SK-N-MC (cell line): Measurements from ENCODE around the gene DDX19B.
A peak's percentile ranks its signal among the peaks of the same experiment; 100 is the strongest.
"Not testable (repeated sequence)": the region's sequence is repeated elsewhere in the genome, so short reads cannot be mapped to it uniquely, and the experiment has no call there.

Experiments used
- DNase-seq: peaks from one replicate; pipeline ENCODE4 v3.0.0-alpha.2; 2011; ENCODE audit warnings: low read depth, low spot score
- H3K27ac ChIP-seq: fragments of 200-600 bp; sonication (generic); 2 replicates; pipeline ENCODE4 v1.5.1; 2016; ENCODE audit warnings: mixed run types
- H3K36me3 ChIP-seq: fragments of 200-600 bp; sonication (generic); 2 replicates; pipeline ENCODE4 v1.6.1; 2017; ENCODE audit warnings: antibody characterized with exemption, low read length, mixed read lengths; ENCODE audit not compliant: insufficient read depth
- H3K4me3 ChIP-seq: fragments of 200-600 bp; sonication (generic); 2 replicates; pipeline ENCODE4 v1.5.1; 2016
- H3K9ac ChIP-seq: fragments of 200-600 bp; sonication (generic); 2 replicates; pipeline ENCODE4 v1.8.0; 2017; ENCODE audit warnings: mixed run types, mixed read lengths; ENCODE audit not compliant: insufficient read length
- H3K9me3 ChIP-seq: fragments of 200-600 bp; sonication (generic); 2 replicates; pipeline ENCODE4 v1.6.1; 2017; ENCODE audit warnings: low read depth, mild to moderate bottlenecking, antibody characterized with exemption, low read length, moderate library complexity, mixed read lengths
- EZH2 ChIP-seq: fragments of 200-600 bp; sonication (generic); IDR thresholded peaks from one replicate; pipeline ENCODE4 v1.6.1; 2017; ENCODE audit warnings: antibody characterized with exemption
- FOXP2 ChIP-seq: optimal IDR thresholded peaks from 2 replicates; pipeline ENCODE3; 2011; ENCODE audit warnings: mild to moderate bottlenecking, moderate library complexity; ENCODE audit not compliant: insufficient read depth; ENCODE audit errors: extremely low read length, control extremely low read depth
- POLR2AphosphoS5 ChIP-seq: IDR thresholded peaks from 2 replicates; pipeline ENCODE4 v1.6.1; 2012; ENCODE audit warnings: mild to moderate bottlenecking, low read depth, low read length, borderline replicate concordance

Gene DDX19B

DNA sequence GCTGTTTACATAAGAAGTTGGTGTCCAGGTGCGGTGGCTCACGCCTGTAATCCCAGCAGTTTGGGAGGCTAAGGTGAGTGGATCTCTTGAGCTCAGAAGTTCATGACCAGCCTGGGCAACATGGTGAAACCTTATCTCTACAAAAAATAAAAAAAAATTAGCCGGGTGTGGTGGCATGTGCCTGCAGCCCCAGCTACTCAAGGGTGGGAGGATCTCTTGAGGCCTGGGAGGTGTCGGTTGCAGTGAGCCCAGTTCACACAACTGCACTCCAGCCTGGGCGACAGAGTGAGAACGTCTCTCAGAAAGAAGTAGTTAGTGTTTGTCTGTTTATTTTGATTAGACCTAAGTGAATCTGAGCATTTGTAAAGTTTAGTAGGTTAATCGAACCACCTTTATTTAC, 60.6 kb downstream of the DDX19B start:
- peaks cover 11% of the 10 kb centered on the region; the same call in 1 of the 2 replicates for H3K36me3 ChIP-seq
- no peak for DNase-seq
- no peak overlapping the region for H3K9ac ChIP-seq
- no peak overlapping the region for H3K4me3 ChIP-seq
- no peak for TF ChIP-seq FOXP2
- TF ChIP-seq EZH2: no peak
- no peak for TF ChIP-seq POLR2AphosphoS5
- no peaks in the 10 kb centered on the region for H3K9me3 ChIP-seq
- no peak overlapping the region for H3K27ac ChIP-seq

DNA sequence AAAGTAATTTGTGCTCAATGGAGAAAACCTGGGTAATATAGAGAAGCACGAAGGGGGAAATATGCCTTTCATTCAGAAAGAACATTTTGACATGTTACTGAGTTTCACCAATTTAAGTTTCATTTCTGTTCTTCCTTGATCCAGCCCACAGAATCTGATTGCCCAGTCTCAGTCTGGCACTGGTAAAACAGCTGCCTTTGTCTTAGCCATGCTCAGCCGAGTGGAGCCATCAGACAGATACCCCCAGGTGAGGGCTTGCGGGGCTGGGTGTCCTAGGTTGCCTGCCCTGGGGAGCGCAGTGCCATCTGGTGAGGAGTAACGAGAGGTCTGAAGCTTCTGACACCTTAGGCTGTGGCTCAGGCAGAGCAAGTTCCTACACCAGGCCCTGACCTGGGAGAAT, 65.4 kb downstream of the DDX19B start:
- no peak for TF ChIP-seq POLR2AphosphoS5
- no peak for TF ChIP-seq FOXP2
- TF ChIP-seq EZH2: no peak

DNA sequence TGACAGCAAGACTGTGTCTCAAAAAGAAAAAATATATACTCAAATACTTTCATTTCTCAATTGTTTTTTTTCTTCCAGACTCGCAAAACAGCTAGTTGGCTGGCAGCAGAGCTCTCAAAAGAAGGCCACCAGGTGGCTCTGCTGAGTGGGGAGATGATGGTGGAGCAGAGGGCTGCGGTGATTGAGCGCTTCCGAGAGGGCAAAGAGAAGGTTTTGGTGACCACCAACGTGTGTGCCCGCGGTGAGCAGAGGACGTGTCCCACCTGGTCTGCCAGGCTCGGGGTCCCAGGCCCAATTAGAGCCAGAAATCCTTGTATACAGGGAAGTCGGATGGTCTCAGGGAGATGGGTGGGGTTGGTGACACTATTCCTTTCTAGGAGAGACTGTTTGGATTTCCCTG, 71.2 kb downstream of the DDX19B start:
- H3K36me3 ChIP-seq, H3K9ac ChIP-seq, H3K4me3 ChIP-seq, DNase-seq, H3K27ac ChIP-seq, H3K9me3 ChIP-seq: not testable (repeated sequence)

More for the DNA sequence above, 65.4 kb downstream of the DDX19B start:
- no peak for DNase-seq
- Histone ChIP-seq H3K9me3 (no peaks in the 10 kb centered on the region), H3K27ac (no peak overlapping the region), H3K36me3 (peaks cover 16% of the 10 kb centered on the region; the same call in 1 of the 2 replicates), H3K4me3 (no peak overlapping the region), H3K9ac (no peak overlapping the region)

DNA sequence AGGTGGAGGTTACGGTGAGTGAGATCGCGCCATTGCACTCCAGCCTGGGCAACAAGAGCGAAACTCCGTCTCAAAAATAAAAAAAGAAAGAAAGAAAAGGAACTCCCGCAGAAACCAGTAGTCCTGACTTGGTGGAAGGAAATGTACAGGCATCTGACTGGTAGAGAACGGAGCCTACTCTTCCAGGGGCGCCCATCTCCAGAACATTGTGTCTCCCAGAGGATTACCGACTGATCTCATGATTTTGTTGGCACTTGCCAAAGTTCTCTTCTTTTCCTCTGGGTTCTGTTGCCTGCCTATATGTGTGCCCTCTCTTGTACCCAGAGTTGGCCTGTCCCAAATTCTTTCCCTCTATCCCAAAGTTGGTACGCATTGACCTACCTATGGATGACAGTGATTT, 71.9 kb downstream of the DDX19B start:
- no peak overlapping the region for H3K4me3 ChIP-seq
- TF ChIP-seq POLR2AphosphoS5 (no peak), EZH2 (no peak), FOXP2 (no peak)
- no peak overlapping the region for H3K9ac ChIP-seq
- H3K9me3 ChIP-seq: no peaks in the 10 kb centered on the region
- DNase-seq: no peak
- no peaks in the 10 kb centered on the region; the same call in 1 of the 2 replicates for H3K36me3 ChIP-seq
- H3K27ac ChIP-seq: no peak overlapping the region

DNA sequence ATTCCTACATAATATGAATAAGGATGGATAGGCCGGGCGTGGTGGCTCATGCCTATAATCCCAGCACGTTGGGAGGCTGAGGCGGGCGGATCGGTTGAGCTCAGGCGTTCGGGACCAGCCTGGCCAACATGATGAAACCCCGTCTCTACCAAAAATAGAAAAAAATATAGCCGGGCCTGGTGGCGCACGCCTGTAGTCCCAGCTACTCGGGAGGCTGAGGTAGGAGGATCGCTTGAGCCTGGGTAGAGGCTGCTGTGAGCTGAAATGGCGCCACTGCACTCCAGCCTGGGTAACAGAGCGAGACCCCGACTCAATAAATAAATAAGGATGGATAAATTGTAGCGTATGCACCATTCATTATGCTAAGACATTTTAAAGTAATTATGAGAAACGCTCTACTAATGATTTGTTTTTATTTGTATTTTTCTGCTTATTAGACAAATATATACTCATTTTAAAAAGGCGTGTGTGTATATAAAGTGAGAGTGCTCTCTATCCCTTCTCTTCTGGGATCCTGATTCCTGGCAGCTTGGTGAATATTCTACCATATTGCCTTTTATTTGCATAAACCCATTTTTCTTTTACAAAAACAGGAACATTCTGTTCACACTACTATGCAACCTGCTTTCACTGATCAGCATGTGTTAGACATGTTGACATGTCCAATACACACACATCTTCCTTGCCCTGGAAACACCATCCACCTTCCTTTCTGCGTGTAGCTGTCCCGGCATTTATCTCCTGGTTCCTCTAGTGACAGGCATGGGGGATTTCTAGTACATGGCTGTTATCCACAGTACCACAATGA, 74.1 kb downstream of the DDX19B start:
- Histone ChIP-seq H3K4me3 (no peak overlapping the region), H3K36me3 (no peaks in the 10 kb centered on the region; the same call in 1 of the 2 replicates), H3K27ac (no peak overlapping the region), H3K9ac (no peak overlapping the region), H3K9me3 (no peaks in the 10 kb centered on the region)
- TF ChIP-seq EZH2 (no peak), POLR2AphosphoS5 (no peak), FOXP2 (no peak)
- DNase-seq: no peak

DNA sequence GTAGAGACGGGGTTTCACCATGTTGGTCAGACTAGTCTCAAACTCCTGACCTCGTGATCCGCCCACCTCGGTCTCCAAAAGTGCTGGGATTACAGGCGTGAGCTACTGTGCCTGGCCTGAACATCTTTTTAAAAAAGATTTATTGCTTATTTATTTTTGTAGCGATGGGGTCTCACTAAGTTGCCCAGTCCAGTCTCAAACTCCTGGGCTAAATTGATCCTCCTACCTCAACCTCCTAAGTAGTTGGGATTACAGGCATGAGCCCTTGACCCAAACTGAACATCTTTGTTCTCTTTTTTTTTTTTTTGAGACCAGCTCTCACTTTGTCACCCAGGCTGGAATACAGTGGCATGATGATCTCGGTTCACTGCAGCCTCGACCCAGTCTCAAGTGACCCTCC, 75.2 kb downstream of the DDX19B start:
- Histone ChIP-seq H3K36me3 (no peaks in the 10 kb centered on the region; the same call in 1 of the 2 replicates), H3K4me3 (no peak overlapping the region), H3K27ac (no peak overlapping the region), H3K9me3 (no peaks in the 10 kb centered on the region), H3K9ac (no peak overlapping the region)
- no peak for DNase-seq
- no peak for TF ChIP-seq POLR2AphosphoS5
- no peak for TF ChIP-seq FOXP2
- TF ChIP-seq EZH2: no peak

DNA sequence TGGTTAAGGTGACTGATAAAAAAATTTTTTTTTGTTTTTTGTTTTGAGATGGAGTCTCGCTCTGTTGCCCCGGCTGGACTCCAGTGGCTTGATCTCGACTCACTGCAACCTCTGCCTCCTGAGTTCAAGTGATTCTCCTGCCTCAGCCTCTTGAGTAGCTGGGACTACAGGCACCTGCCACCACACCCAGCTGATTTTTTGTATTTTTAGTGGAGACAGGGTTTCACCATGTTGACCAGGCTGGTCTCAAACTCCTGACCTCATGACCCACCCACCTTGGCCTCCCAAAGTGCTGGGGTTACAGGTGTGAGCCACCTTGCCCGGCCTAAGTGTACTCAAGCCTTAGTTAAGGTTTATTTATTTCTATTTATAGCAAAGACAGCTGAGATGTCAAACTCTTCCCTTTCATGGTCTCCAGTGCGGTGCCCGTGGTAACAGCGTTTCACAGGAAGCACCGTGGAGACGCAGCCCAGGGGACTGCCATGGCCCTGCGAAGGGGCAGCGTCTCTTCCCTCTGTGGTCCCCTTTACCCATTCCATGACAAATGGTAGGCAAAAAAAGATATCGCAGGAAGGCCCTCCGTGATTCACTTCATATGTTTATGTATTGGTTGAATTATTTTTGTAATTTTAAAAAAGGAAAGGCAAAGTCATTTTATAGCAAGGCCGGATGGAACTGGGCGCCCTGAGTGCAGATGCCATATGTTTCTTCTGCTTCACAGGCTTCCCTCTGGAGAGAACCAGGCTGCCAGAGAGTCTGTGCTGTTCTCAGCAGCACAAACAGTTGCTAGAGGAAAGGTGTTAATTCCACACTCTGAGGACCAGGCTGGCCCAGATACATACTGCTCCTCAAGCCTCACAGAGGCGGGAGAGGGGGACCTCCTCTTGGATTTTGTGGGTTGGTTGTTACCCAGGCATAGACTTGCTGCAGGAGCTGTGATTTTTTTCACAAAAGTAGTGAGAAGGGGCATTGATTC, 76.9 kb downstream of the DDX19B start:
- no peak for DNase-seq
- Histone ChIP-seq H3K4me3 (no peak overlapping the region), H3K9ac (no peak overlapping the region), H3K9me3 (no peaks in the 10 kb centered on the region), H3K36me3 (no peaks in the 10 kb centered on the region; the same call in 1 of the 2 replicates), H3K27ac (peak overlapping the region; percentile 42; the same call in 1 of the 2 replicates)
- TF ChIP-seq POLR2AphosphoS5: no peak
- TF ChIP-seq EZH2: no peak
- no peak for TF ChIP-seq FOXP2

DNA sequence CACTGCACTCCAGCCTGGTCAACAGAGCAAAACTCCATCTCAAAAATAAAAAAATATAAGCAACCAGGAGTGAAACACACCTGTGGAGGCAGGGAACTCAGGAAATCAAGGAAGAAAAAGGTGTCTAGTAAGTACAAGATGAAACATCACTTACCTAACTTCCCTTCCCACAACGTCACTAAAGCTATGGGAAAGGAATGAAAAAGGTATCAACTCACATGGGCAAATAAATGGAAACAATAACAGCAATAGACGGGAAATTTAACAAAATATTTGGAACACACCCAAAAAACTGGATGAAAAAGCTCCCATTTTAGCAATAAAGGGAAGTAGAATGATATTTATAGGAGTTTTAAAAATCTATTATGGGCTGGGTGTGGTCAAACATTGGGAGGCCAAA, 78.8 kb downstream of the DDX19B start:
- H3K9me3 ChIP-seq: no peaks in the 10 kb centered on the region
- no peaks in the 10 kb centered on the region for H3K36me3 ChIP-seq
- TF ChIP-seq FOXP2: no peak
- no peak for TF ChIP-seq EZH2
- TF ChIP-seq POLR2AphosphoS5: no peak
- H3K27ac ChIP-seq: no peak overlapping the region
- no peak overlapping the region for H3K9ac ChIP-seq
- no peak for DNase-seq
- H3K4me3 ChIP-seq: no peak overlapping the region
